HEK293 (cell line): ENCODE measurements around the gene SDC1.

Source experiments
- MEIS1 ChIP-seq: sonication (generic); formaldehyde crosslinking; IDR thresholded peaks from 2 replicates; pipeline ENCODE4 v1.8.1; 2022; ENCODE audit warnings: missing genetic modification reagents, mild to moderate bottlenecking, borderline replicate concordance
- PRDM1 ChIP-seq: fragments of 450-650 bp; formaldehyde crosslinking; IDR thresholded peaks from 2 replicates; pipeline ENCODE4; 2016; ENCODE audit warnings: missing biosample characterization, missing genetic modification characterization
- RBAK ChIP-seq: fragments of 450-650 bp; formaldehyde crosslinking; IDR thresholded peaks from 2 replicates; pipeline ENCODE4 v1.5.1; 2016; ENCODE audit warnings: missing biosample characterization, missing genetic modification characterization
- REPIN1 ChIP-seq: fragments of 450-650 bp; formaldehyde crosslinking; IDR thresholded peaks from 2 replicates; pipeline ENCODE4 v1.5.1; 2017; ENCODE audit warnings: missing biosample characterization, missing genetic modification characterization, low read depth
- TRIM28 ChIP-seq: IDR thresholded peaks from 2 replicates; pipeline ENCODE4 v1.6.1; 2011; ENCODE audit warnings: low read length, control low read depth, borderline replicate concordance
- ZBTB17 ChIP-seq: fragments of 450-650 bp; formaldehyde crosslinking; IDR thresholded peaks from 2 replicates; pipeline ENCODE4 v1.5.1; 2016; ENCODE audit warnings: missing biosample characterization, missing genetic modification characterization
- ZBTB21 ChIP-seq: fragments of 450-650 bp; formaldehyde crosslinking; IDR thresholded peaks from 2 replicates; pipeline ENCODE4 v1.5.1; 2017; ENCODE audit warnings: missing biosample characterization, missing genetic modification characterization
- ZNF274 ChIP-seq, 2 experiments: fragments of 200-500 bp in 1 of 2; fragments of 450-650 bp in 1 of 2; sonication (Bioruptor generic) in 1 of 2; formaldehyde crosslinking in 1 of 2; IDR thresholded peaks; 2 replicates each; pipeline versions ENCODE4 v1.5.1 to v1.6.1; 2014 to 2016; ENCODE audit warnings: borderline replicate concordance in 1 of 2, inconsistent platforms in 1 of 2, low read length in 1 of 2, missing biosample characterization in 1 of 2, missing genetic modification characterization in 1 of 2
- ZNF391 ChIP-seq: fragments of 450-650 bp; formaldehyde crosslinking; IDR thresholded peaks from 2 replicates; pipeline ENCODE4 v1.5.1; 2016; ENCODE audit warnings: low read depth, missing biosample characterization, missing genetic modification characterization, borderline replicate concordance
- ZNF423 ChIP-seq: fragments of 450-650 bp; formaldehyde crosslinking; IDR thresholded peaks from 2 replicates; pipeline ENCODE4 v1.5.1; 2016; ENCODE audit warnings: missing biosample characterization, missing genetic modification characterization
- ZNF600 ChIP-seq: fragments of 450-650 bp; formaldehyde crosslinking; IDR thresholded peaks from 2 replicates; pipeline ENCODE4 v1.5.1; 2016; ENCODE audit warnings: missing biosample characterization, missing genetic modification characterization
- ZNF707 ChIP-seq: fragments of 450-650 bp; formaldehyde crosslinking; IDR thresholded peaks from 2 replicates; pipeline ENCODE4 v1.5.1; 2016; ENCODE audit warnings: missing biosample characterization, missing genetic modification characterization
- ZNF747 ChIP-seq: fragments of 450-650 bp; formaldehyde crosslinking; IDR thresholded peaks from 2 replicates; pipeline ENCODE4 v1.5.1; 2016; ENCODE audit warnings: missing biosample characterization, missing genetic modification characterization
- ZNF776 ChIP-seq: fragments of 450-650 bp; formaldehyde crosslinking; IDR thresholded peaks from 2 replicates; pipeline ENCODE4 v1.5.0; 2017; ENCODE audit warnings: missing biosample characterization, missing genetic modification characterization, borderline replicate concordance
- ZXDB ChIP-seq: fragments of 450-650 bp; formaldehyde crosslinking; IDR thresholded peaks from 2 replicates; pipeline ENCODE4 v1.5.1; 2016; ENCODE audit warnings: missing biosample characterization, missing genetic modification characterization
- TF ChIP-seq, protein P1 (sequence below): fragments of 450-650 bp; formaldehyde crosslinking; IDR thresholded peaks from 2 replicates; pipeline ENCODE4 v1.5.1; 2016; ENCODE audit warnings: missing biosample characterization, missing genetic modification characterization
- TF ChIP-seq, protein P2 (sequence below): fragments of 450-650 bp; formaldehyde crosslinking; IDR thresholded peaks from 2 replicates; pipeline ENCODE4 v1.5.1; 2016; ENCODE audit warnings: missing biosample characterization, missing genetic modification characterization
- TF ChIP-seq, protein P3 (sequence below): fragments of 450-650 bp; formaldehyde crosslinking; IDR thresholded peaks from 2 replicates; pipeline ENCODE4 v1.5.1; 2016; ENCODE audit warnings: missing biosample characterization, missing genetic modification characterization, borderline replicate concordance
- TF ChIP-seq, protein P4 (sequence below): fragments of 450-650 bp; formaldehyde crosslinking; IDR thresholded peaks from 2 replicates; pipeline ENCODE4 v1.5.1; 2016; ENCODE audit warnings: missing biosample characterization, missing genetic modification characterization
- TF ChIP-seq, protein P5 (sequence below): fragments of 450-650 bp; formaldehyde crosslinking; IDR thresholded peaks from 2 replicates; pipeline ENCODE4 v1.5.1; 2017; ENCODE audit warnings: missing biosample characterization, missing genetic modification characterization

The SDC1 gene

DNA sequence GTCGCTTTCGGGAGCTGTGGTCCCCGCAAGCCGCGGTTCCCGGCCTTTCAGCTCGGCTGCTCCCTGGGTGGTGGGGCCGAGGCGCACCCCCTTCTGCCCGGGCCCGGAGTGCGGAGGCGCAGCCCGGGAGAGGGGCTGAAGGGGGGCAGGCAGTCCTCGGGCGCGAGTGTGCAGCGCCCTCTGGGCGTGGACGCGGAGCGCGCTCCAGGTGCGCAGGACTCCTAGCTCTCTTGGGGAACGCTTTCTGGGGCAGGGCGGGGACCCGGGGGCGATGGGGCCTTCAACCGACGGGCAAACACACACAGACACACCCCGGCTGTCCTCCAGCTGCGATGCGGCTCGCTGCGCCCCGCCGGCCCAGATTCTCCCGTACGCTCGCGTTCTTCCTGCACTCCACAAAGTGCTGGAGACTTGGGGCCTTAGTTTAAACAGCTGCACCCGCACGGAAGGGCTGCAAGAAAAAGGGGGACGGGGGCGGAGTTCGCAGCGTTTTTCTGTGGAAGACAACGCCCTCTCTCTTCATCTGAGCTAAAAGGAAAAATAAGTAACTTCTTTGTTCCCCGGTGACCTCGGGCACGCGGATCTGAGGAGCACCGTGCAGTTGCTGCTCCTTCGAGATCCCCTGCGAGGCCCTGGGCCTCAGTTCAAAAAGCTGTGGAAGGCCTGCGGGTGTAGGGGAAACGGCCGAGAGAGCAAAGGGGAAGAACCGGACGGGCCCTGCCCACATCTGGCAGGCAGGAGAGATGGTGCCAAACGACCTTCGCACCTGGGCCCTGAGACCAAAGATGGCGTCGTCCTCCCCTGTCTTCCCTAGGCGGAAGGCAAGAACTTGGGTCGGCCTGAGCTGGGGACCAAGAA lies 593 bp upstream of the SDC1 start (continued):
- TF ChIP-seq ZNF423 (tag by site-specific recombination) (peak; percentile 52; the same call in 1 of the 2 replicates), ZNF707 (tag by site-specific recombination) (no peak), RBAK (no peak), ZNF747 (tag by site-specific recombination) (no peak), ZNF391 (tag by site-specific recombination) (no peak), MEIS1 (CRISPR knock-in tag) (no peak), PRDM1 (tag by site-specific recombination) (no peak), ZXDB (no peak), ZBTB21 (tag by site-specific recombination) (no peak), ZNF274 (IDR thresholded peaks at IDR 0.05; ENCODE audit: low read length) (no peak), ZNF274 (tag by site-specific recombination; IDR thresholded peaks at IDR 0.05; ENCODE audit: borderline replicate concordance) (no peak), ZNF776 (no peak), ZBTB17 (peak; percentile 67; the same call in 1 of the 2 replicates), TRIM28 (no peak), REPIN1 (tag by site-specific recombination) (no peak), ZNF600 (tag by site-specific recombination) (peak; percentile 56; the same call in 1 of the 2 replicates)
- TF ChIP-seq, protein P1, sequence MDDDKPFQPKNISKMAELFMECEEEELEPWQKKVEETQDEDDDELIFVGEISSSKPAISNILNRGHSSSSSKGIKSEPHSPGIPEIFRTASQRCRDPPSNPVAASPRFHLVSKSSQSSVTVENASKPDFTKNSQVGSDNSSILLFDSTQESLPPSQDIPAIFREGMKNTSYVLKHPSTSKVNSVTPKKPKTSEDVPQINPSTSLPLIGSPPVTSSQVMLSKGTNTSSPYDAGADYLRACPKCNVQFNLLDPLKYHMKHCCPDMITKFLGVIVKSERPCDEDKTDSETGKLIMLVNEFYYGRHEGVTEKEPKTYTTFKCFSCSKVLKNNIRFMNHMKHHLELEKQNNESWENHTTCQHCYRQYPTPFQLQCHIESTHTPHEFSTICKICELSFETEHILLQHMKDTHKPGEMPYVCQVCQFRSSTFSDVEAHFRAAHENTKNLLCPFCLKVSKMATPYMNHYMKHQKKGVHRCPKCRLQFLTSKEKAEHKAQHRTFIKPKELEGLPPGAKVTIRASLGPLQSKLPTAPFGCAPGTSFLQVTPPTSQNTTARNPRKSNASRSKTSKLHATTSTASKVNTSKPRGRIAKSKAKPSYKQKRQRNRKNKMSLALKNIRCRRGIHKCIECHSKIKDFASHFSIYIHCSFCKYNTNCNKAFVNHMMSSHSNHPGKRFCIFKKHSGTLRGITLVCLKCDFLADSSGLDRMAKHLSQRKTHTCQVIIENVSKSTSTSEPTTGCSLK: no peak
- TF ChIP-seq, protein P2, sequence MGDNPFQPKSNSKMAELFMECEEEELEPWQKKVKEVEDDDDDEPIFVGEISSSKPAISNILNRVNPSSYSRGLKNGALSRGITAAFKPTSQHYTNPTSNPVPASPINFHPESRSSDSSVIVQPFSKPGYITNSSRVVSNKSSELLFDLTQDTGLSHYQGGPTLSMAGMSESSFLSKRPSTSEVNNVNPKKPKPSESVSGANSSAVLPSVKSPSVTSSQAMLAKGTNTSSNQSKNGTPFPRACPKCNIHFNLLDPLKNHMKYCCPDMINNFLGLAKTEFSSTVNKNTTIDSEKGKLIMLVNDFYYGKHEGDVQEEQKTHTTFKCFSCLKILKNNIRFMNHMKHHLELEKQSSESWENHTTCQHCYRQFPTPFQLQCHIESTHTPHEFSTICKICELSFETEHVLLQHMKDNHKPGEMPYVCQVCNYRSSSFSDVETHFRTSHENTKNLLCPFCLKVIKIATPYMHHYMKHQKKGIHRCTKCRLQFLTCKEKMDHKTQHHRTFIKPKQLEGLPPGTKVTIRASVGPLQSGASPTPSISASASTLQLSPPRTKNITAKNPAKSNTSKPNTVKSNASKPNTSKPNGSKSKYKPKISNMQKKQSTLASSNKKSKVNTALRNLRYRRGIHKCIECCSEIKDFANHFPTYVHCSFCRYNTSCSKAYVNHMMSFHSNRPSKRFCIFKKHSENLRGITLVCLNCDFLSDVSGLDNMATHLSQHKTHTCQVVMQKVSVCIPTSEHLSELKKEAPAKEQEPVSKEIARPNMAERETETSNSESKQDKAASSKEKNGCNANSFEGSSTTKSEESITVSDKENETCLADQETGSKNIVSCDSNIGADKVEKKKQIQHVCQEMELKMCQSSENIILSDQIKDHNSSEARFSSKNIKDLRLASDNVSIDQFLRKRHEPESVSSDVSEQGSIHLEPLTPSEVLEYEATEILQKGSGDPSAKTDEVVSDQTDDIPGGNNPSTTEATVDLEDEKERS (tag by site-specific recombination): no peak
- TF ChIP-seq, protein P3, sequence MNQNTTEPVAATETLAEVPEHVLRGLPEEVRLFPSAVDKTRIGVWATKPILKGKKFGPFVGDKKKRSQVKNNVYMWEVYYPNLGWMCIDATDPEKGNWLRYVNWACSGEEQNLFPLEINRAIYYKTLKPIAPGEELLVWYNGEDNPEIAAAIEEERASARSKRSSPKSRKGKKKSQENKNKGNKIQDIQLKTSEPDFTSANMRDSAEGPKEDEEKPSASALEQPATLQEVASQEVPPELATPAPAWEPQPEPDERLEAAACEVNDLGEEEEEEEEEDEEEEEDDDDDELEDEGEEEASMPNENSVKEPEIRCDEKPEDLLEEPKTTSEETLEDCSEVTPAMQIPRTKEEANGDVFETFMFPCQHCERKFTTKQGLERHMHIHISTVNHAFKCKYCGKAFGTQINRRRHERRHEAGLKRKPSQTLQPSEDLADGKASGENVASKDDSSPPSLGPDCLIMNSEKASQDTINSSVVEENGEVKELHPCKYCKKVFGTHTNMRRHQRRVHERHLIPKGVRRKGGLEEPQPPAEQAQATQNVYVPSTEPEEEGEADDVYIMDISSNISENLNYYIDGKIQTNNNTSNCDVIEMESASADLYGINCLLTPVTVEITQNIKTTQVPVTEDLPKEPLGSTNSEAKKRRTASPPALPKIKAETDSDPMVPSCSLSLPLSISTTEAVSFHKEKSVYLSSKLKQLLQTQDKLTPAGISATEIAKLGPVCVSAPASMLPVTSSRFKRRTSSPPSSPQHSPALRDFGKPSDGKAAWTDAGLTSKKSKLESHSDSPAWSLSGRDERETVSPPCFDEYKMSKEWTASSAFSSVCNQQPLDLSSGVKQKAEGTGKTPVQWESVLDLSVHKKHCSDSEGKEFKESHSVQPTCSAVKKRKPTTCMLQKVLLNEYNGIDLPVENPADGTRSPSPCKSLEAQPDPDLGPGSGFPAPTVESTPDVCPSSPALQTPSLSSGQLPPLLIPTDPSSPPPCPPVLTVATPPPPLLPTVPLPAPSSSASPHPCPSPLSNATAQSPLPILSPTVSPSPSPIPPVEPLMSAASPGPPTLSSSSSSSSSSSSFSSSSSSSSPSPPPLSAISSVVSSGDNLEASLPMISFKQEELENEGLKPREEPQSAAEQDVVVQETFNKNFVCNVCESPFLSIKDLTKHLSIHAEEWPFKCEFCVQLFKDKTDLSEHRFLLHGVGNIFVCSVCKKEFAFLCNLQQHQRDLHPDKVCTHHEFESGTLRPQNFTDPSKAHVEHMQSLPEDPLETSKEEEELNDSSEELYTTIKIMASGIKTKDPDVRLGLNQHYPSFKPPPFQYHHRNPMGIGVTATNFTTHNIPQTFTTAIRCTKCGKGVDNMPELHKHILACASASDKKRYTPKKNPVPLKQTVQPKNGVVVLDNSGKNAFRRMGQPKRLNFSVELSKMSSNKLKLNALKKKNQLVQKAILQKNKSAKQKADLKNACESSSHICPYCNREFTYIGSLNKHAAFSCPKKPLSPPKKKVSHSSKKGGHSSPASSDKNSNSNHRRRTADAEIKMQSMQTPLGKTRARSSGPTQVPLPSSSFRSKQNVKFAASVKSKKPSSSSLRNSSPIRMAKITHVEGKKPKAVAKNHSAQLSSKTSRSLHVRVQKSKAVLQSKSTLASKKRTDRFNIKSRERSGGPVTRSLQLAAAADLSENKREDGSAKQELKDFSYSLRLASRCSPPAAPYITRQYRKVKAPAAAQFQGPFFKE (tag by site-specific recombination): no peak
- TF ChIP-seq, protein P4, sequence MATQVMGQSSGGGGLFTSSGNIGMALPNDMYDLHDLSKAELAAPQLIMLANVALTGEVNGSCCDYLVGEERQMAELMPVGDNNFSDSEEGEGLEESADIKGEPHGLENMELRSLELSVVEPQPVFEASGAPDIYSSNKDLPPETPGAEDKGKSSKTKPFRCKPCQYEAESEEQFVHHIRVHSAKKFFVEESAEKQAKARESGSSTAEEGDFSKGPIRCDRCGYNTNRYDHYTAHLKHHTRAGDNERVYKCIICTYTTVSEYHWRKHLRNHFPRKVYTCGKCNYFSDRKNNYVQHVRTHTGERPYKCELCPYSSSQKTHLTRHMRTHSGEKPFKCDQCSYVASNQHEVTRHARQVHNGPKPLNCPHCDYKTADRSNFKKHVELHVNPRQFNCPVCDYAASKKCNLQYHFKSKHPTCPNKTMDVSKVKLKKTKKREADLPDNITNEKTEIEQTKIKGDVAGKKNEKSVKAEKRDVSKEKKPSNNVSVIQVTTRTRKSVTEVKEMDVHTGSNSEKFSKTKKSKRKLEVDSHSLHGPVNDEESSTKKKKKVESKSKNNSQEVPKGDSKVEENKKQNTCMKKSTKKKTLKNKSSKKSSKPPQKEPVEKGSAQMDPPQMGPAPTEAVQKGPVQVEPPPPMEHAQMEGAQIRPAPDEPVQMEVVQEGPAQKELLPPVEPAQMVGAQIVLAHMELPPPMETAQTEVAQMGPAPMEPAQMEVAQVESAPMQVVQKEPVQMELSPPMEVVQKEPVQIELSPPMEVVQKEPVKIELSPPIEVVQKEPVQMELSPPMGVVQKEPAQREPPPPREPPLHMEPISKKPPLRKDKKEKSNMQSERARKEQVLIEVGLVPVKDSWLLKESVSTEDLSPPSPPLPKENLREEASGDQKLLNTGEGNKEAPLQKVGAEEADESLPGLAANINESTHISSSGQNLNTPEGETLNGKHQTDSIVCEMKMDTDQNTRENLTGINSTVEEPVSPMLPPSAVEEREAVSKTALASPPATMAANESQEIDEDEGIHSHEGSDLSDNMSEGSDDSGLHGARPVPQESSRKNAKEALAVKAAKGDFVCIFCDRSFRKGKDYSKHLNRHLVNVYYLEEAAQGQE (tag by site-specific recombination): no peak
- TF ChIP-seq, protein P5, sequence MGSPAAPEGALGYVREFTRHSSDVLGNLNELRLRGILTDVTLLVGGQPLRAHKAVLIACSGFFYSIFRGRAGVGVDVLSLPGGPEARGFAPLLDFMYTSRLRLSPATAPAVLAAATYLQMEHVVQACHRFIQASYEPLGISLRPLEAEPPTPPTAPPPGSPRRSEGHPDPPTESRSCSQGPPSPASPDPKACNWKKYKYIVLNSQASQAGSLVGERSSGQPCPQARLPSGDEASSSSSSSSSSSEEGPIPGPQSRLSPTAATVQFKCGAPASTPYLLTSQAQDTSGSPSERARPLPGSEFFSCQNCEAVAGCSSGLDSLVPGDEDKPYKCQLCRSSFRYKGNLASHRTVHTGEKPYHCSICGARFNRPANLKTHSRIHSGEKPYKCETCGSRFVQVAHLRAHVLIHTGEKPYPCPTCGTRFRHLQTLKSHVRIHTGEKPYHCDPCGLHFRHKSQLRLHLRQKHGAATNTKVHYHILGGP (tag by site-specific recombination): no peak
